Activated naive CD4-positive, alpha-beta T cell treated with anti-CD3 and anti-CD28 coated beads, Interleukin-2, amount 50 U/mL, for 72 hours (primary cell): Measurements from ENCODE around the gene VWCE. TPM values are rescaled to one million over a fixed set of nuclear protein-coding genes. Genes with fewer than 3 reads are reported as not detected.
A peak's percentile ranks its signal among the peaks of the same experiment; 100 is the strongest.

Experiments
- ATAC-seq, 2 donors: fragments of 150-1000 bp; cut with Tn5 transposase; 2 replicates each; pipeline ENCODE4 v1.10.0; 2021; ENCODE audit warnings: mild to moderate bottlenecking in 2 of 2, moderate library complexity in 2 of 2
- DNase-seq, 2 donors: peaks; one replicate each; pipeline ENCODE4 v3.0.0; 2021 to 2022; ENCODE audit warnings: low spot score in 2 of 2
- H3K27ac Mint-ChIP-seq, 2 donors: one replicate each; pipeline ENCODE4 v1.8.0; 2022; ENCODE audit warnings: mild to moderate bottlenecking in 2 of 2, mixed read lengths in 2 of 2
- H3K36me3 Mint-ChIP-seq, 2 donors: one replicate each; pipeline ENCODE4 v1.8.0; 2022; ENCODE audit warnings: mixed read lengths in 2 of 2
- H3K9me3 Mint-ChIP-seq, 2 donors: one replicate each; pipeline ENCODE4 v1.8.0; 2022; ENCODE audit warnings: mixed read lengths in 2 of 2
- total RNA-seq, 2 donors: library from RNA; stranded (reverse); gene quantifications; one replicate each; pipeline ENCODE4 v1.2.3, GENCODE V29; 2022

VWCE gene
- total RNA-seq, 2 donors from 2014 or later: 5.4 to 19.6 TPM

GRCh38 chr11:61297746-61298145, 2.6 kb upstream of the VWCE start:
- no peaks in the 10 kb centered on the region for H3K9me3 Mint-ChIP-seq
- DNase-seq (no peak), ATAC-seq (peak in 1 of 2 donors; percentile 12)
- H3K36me3 Mint-ChIP-seq: peaks cover 29 to 38% of the 10 kb centered on the region in 2 donors
- H3K27ac Mint-ChIP-seq: peak overlapping the region in 1 of 2 donors; percentile 81

- no peaks in the 10 kb centered on the region for H3K9me3 Mint-ChIP-seq
- no peak for DNase-seq
- H3K36me3 Mint-ChIP-seq: peaks cover 28 to 37% of the 10 kb centered on the region in 2 donors
- peak overlapping the region in 1 of 2 donors; percentile 81 for H3K27ac Mint-ChIP-seq
- ATAC-seq: no peak
These were observed 2.2 kb upstream of the VWCE start for GRCh38 chr11:61297341-61297740.

DNA sequence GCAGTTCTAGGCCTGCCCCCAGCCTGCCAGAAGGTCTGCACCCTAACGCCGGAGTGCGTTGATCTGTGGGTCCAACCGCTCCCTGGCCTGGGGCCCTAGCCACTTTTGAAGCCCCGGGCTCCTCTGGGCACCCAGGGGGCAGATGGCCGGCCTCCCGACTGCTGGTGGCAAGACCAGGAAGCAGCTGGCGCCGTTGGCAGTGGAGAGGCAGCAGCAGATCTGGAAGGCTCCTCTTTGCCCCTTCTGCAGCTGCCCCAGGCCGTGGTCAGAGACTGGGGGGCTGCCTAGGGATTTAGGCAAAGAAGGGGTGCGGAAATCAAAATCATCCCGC, 445 bp upstream of the VWCE start:
- Mint-ChIP-seq H3K27ac (no peak overlapping the region), H3K9me3 (no peaks in the 10 kb centered on the region), H3K36me3 (peaks cover 14 to 24% of the 10 kb centered on the region in 2 donors)
- DNase-seq: no peak
- no peak for ATAC-seq

GRCh38 chr11:61293867-61294716, 1.0 kb downstream of the VWCE start:
- DNase-seq (peak; percentile 39 to 70), ATAC-seq (peak; percentile 63 to 69)
- Mint-ChIP-seq H3K9me3 (no peaks in the 10 kb centered on the region), H3K36me3 (peaks cover 11 to 17% of the 10 kb centered on the region in 2 donors), H3K27ac (peak overlapping the region; percentile 84 to 86)

DNA sequence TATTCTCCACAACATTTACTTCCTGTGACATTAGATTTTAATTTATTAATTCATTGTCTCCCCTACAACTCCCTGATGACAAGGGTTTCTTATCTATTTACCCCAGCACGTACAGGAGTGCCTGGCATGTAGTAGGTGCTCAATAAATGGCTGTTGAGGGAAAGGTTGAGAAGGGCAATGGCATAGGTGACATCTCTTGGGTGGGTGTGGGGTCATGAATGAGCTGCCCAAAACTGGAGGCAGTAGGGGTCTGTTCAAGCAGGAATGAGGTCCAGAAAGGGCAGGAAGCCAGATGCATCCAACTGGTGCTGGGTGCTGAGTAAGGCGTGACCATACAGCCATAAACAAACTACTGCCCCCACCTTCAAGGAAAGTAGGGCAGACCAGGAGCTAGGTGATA, 2.8 kb downstream of the VWCE start:
- Mint-ChIP-seq H3K36me3 (peaks cover 6 to 7% of the 10 kb centered on the region in 2 donors), H3K27ac (no peak overlapping the region), H3K9me3 (no peaks in the 10 kb centered on the region)
- ATAC-seq (no peak), DNase-seq (no peak)

- peaks cover 1 to 2% of the 10 kb centered on the region in 2 donors for H3K36me3 Mint-ChIP-seq
- ATAC-seq (no peak), DNase-seq (no peak)
- no peaks in the 10 kb centered on the region for H3K9me3 Mint-ChIP-seq
- H3K27ac Mint-ChIP-seq: no peak overlapping the region
These were observed 4.0 kb downstream of the VWCE start for GRCh38 chr11:61290905-61291690.

DNA sequence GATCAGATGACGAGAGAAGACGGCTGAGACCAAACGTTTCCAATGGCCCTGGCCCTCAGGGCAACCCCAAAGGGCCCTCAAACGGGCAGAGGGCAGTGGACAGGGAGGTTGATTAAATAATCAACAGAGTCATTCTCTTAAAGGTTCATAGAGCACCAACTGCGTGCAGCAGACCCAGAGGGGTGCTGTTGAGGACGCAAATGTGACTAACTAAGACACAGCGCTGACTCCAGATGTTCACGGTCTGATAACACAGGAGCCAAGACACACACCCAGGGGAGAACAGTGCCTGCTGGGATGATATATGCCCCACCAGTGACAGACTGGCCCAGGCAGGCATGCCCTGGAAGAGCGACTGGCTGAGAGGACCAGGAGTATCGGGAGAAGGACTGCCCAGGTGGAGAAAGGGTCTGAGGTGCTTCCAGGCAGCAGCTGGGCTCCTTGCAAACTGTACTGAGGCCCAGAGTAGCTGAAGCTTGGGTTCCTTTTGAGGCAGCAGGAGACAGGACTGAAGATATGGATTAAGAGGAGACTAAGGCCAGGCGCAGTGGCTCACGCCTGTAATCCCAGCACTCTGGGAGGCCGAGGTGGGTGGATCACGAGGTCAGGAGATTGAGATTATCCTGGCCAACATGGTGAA, 7.7 kb downstream of the VWCE start:
- DNase-seq (no peak), ATAC-seq (no peak)
- peak overlapping the region in 1 of 2 donors; percentile 96 for H3K27ac Mint-ChIP-seq
- H3K36me3 Mint-ChIP-seq: peaks cover 7 to 25% of the 10 kb centered on the region in 2 donors
- H3K9me3 Mint-ChIP-seq: no peaks in the 10 kb centered on the region

DNA sequence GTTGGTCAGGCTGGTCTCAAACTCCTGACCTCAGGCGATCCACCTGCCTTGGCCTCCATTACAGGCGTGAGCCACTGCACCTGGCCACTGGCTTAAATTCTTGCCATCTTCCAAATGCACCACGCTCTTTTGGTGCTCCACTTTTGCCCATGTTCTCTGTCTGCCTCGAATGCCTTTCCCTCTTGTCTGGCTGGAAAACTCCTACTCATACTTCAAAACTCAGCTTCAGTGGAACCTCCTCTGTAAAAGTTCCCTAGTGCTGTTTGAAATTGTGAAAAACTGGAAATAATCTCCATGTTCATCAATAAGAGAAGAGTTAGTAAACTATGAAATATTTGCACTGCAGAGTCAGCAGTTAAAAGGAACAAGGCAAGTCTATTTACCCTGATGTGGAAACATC, 11.5 kb downstream of the VWCE start:
- Mint-ChIP-seq H3K36me3 (peaks cover 16 to 31% of the 10 kb centered on the region in 2 donors), H3K27ac (no peak overlapping the region), H3K9me3 (no peaks in the 10 kb centered on the region)
- ATAC-seq (no peak), DNase-seq (no peak)

DNA sequence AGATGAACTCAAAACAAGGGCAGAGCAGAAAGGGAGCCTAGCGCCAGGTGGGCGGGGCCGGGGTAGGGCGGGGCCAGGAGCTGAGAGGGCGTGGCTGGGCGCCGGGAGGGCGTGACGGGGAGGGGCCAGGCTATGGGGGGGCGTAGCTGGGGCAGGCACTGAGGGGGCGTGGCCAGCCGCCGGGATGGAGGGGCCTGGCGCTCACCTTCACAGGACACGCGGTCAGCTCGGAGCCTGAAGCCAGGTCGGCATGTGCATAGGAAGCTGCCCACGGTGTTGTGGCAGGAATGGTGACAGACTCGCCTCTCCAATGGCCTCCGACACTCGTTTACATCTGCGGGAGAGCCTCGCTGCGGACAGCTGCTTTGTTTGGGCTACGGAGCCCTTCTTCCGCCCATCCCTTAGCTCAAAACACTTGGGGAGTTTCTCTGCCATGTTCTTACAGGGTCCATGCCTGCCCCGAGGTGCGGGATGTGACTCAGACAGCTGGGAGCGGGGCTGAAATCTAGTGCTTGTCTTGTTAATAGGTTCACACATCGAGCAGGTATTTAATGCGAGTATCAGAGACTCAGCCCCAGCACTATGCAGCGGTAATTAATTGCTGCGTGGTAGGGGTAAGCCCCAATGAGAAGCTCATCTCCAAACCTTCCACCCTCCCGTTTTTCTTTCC, 13.4 kb downstream of the VWCE start:
- H3K9me3 Mint-ChIP-seq: no peaks in the 10 kb centered on the region
- peaks cover 16 to 36% of the 10 kb centered on the region in 2 donors for H3K36me3 Mint-ChIP-seq
- DNase-seq (peak in 1 of 2 donors; percentile 42), ATAC-seq (peak in 1 of 2 donors; percentile 66)
- no peak overlapping the region for H3K27ac Mint-ChIP-seq

DNA sequence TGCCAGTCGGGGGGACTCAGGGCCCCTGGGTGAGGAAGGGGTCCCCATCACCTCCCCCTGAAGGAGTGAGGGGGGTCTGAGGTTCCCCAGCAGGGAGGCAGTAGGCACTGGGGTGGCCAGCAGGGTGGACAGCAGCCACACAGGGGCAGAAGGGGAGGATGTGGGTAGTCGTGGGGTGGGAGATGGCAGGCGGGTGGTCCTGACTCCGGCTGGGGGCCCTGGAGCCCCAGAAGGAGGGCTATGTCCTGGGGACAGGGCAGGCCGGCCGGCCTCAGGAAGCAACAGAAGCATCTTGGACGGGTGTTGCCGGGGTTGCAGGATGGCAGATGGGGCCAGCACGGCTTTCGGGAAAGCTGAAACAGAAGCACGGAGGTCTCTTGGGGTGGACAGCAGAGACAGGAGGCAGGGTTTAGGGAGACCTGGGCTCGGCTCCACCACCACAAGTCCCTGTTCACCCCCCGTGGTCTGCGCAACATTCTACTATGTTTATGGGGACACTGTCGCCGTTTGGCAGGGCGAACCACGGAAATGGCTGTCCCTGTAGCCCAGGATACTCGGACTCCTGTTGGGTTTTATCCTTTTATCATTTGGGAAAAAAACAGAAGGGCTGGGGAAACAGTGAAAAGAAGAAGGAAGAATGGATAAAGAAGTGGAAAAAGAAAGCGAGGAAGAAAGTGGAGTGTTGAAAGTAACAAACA, 14.1 kb downstream of the VWCE start:
- ATAC-seq (no peak), DNase-seq (no peak)
- Mint-ChIP-seq H3K36me3 (peaks cover 14 to 34% of the 10 kb centered on the region in 2 donors), H3K9me3 (no peaks in the 10 kb centered on the region), H3K27ac (no peak overlapping the region)

- no peak for ATAC-seq
- no peak for DNase-seq
- Mint-ChIP-seq H3K36me3 (peaks cover 9 to 25% of the 10 kb centered on the region in 2 donors), H3K27ac (no peak overlapping the region), H3K9me3 (no peaks in the 10 kb centered on the region)
These were observed 15.0 kb downstream of the VWCE start for GRCh38 chr11:61279934-61280659.

DNA sequence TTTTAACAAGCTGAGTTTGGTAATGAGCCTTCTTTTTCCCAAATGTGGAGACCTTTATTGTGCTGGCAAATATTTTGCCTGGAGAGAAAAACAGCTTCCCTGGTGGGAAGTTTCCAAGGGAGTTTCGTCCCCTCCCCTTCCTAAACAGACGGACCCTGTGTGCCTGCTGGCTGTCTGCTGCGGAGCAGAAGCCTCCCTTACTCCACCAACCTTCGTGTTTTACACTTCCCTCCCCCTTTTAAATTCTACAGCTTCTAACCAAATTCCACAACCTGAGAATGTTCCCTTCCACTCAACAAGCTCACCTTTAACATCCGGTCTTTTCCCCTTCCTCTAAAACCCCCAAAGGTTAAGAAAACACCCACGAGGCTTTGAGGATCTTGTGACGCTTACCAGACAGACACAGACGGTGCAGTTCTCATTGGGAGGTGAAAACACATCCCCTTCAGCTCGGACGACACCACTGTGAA, 17.1 kb downstream of the VWCE start:
- ATAC-seq: no peak
- Mint-ChIP-seq H3K36me3 (peaks cover 9 to 12% of the 10 kb centered on the region in 2 donors), H3K27ac (peak overlapping the region; percentile 19 to 44), H3K9me3 (no peaks in the 10 kb centered on the region)
- no peak for DNase-seq

- DNase-seq (no peak), ATAC-seq (no peak)
- Mint-ChIP-seq H3K9me3 (no peaks in the 10 kb centered on the region), H3K27ac (no peak overlapping the region), H3K36me3 (peaks cover 9 to 12% of the 10 kb centered on the region in 2 donors)
These were observed 17.7 kb downstream of the VWCE start for GRCh38 chr11:61277186-61278000.

GRCh38 chr11:61275191-61275590, 19.9 kb downstream of the VWCE start:
- no peaks in the 10 kb centered on the region for H3K9me3 Mint-ChIP-seq
- no peak for DNase-seq
- ATAC-seq: no peak
- H3K27ac Mint-ChIP-seq: no peak overlapping the region
- H3K36me3 Mint-ChIP-seq: peaks cover 0 to 6% of the 10 kb centered on the region in 2 donors

DNA sequence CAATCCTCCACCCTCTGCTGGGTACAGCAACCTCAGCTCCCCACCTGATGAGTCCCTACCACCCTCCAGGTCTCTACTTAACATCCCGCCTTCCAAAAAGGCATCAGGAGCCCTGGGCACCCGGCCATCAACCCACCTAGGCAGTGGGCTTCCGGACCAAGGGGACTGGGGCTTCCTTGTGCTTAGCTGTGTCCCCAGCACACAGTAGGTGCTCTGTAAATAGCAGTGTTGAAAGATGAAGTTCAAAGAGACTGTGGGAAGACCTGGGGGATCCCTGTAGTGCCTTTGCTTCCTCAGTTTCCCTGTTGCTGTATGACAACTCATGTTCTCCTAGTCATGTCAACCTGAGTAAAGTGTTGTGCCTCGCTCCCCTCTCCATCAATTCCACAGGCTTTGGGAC, 21.0 kb downstream of the VWCE start:
- Mint-ChIP-seq H3K9me3 (no peaks in the 10 kb centered on the region), H3K27ac (peak overlapping the region in 1 of 2 donors; percentile 41), H3K36me3 (peaks cover 0 to 6% of the 10 kb centered on the region in 2 donors)
- DNase-seq: no peak
- ATAC-seq: no peak
